H1 (cell line): Measurements from ENCODE around the gene RGS6. TPM values are rescaled to one million over a fixed set of nuclear protein-coding genes. Genes with fewer than 3 reads are reported as not detected.

Experiments
- CTCF ChIA-PET: fragments of 300-600 bp; sonication (Branson Sonifier 250); formaldehyde crosslinking; loops from one replicate; lab custom pipeline; 2021; ENCODE audit not compliant: partially characterized antibody; lab: Charles Lee
- POLR2A ChIA-PET: fragments of 300-600 bp; sonication (Branson Sonifier 250); formaldehyde crosslinking; loops from one replicate; lab custom pipeline; 2021; ENCODE audit warnings: inconsistent platforms; ENCODE audit not compliant: partially characterized antibody; lab: Charles Lee
- DNase-seq, 2 experiments: peaks; one replicate each; pipeline versions ENCODE4 v3.0.0 to v3.0.0-alpha.2; 2010 to 2022; ENCODE audit warnings: low spot score in 2 of 2, low read depth in 1 of 2, mixed read lengths in 1 of 2
- FAIRE-seq: peaks from 2 replicates; lab custom pipeline; 2011; peaks lifted over from hg19 to GRCh38; lab: Jason Lieb, UNC
- H2AFZ ChIP-seq: 2 replicates; pipeline ENCODE4 v1.8.1; 2012; ENCODE audit warnings: low read length, inconsistent platforms
- H2AK5ac ChIP-seq: 2 replicates; pipeline ENCODE4 v1.6.1; 2013; ENCODE audit warnings: low read depth, low read length
- H2BK120ac ChIP-seq: replicated peaks from 2 replicates; pipeline ENCODE3; 2013; ENCODE audit warnings: low read depth, low read length, inconsistent platforms
- H2BK12ac ChIP-seq: 2 replicates; pipeline ENCODE4 v1.6.1; 2013; ENCODE audit warnings: low read depth, low read length
- H2BK15ac ChIP-seq: 2 replicates; pipeline ENCODE4 v1.6.1; 2013; ENCODE audit warnings: low read length
- H2BK20ac ChIP-seq: 2 replicates; pipeline ENCODE4 v1.6.1; 2013; ENCODE audit warnings: low read length
- H2BK5ac ChIP-seq: 2 replicates; pipeline ENCODE4 v1.6.1; 2013; ENCODE audit warnings: low read depth, low read length
- H3K14ac ChIP-seq: 2 replicates; pipeline ENCODE4 v1.6.1; 2013; ENCODE audit warnings: inconsistent platforms; ENCODE audit not compliant: insufficient read length
- H3K18ac ChIP-seq: 2 replicates; pipeline ENCODE4 v1.6.1; 2013; ENCODE audit warnings: low read length; ENCODE audit errors: extremely low read depth
- H3K23ac ChIP-seq: 2 replicates; pipeline ENCODE4 v1.6.1; 2013; ENCODE audit warnings: inconsistent platforms; ENCODE audit not compliant: insufficient read length
- H3K23me2 ChIP-seq: 2 replicates; pipeline ENCODE4 v1.6.1; 2013; ENCODE audit warnings: low read depth, low read length
- H3K27ac ChIP-seq: 2 replicates; pipeline ENCODE4 v1.6.1; 2011; ENCODE audit warnings: low read depth, low read length, inconsistent platforms
- H3K27me3 ChIP-seq, 4 experiments: replicated peaks in 1 of 4; 1 replicate in 1 of 4; 2 replicates in 3 of 4; pipeline versions ENCODE4 v1.6.1 to v1.8.1; 2011 to 2013; ENCODE audit warnings: low read length in 3 of 4, mild to moderate bottlenecking in 3 of 4, inconsistent platforms in 2 of 4, mixed read lengths in 2 of 4, moderate library complexity in 1 of 4; ENCODE audit not compliant: control insufficient read depth in 3 of 4, insufficient read depth in 3 of 4; ENCODE audit errors: extremely low read depth in 1 of 4
- H3K36me3 ChIP-seq, 4 experiments: 2 replicates each; pipeline versions ENCODE4 v1.6.1 to v1.8.1; 2011 to 2013; ENCODE audit warnings: mild to moderate bottlenecking in 4 of 4, low read length in 3 of 4, moderate library complexity in 2 of 4, control low read depth in 1 of 4, inconsistent platforms in 1 of 4; ENCODE audit not compliant: insufficient read depth in 4 of 4, control insufficient read depth in 2 of 4
- H3K4ac ChIP-seq: replicated peaks from 2 replicates; pipeline ENCODE3; 2013; ENCODE audit warnings: low read length, low read depth, mixed read lengths, inconsistent platforms; ENCODE audit not compliant: insufficient read length
- H3K4me1 ChIP-seq, 4 experiments: replicated peaks in 1 of 4; 1 replicate in 1 of 4; 2 replicates in 3 of 4; pipeline versions ENCODE4 v1.6.1 to v1.8.1; 2011 to 2013; ENCODE audit warnings: low read length in 3 of 4, inconsistent platforms in 2 of 4, mixed read lengths in 1 of 4; ENCODE audit not compliant: insufficient read depth in 4 of 4, control insufficient read depth in 3 of 4
- H3K4me2 ChIP-seq, 2 experiments: 2 replicates each; pipeline versions ENCODE4 v1.6.1 to v1.8.1; 2011 to 2013; ENCODE audit warnings: low read depth in 2 of 2, low read length in 2 of 2, control low read depth in 1 of 2, inconsistent platforms in 1 of 2, mild to moderate bottlenecking in 1 of 2; ENCODE audit not compliant: insufficient read depth in 1 of 2
- H3K4me3 ChIP-seq, 4 experiments: fragments of 200-600, 300-600 bp in 1 of 4; sonication (generic), shearing (Covaris generic), sonication (Bioruptor Twin) in 1 of 4; 2 replicates each; pipeline versions ENCODE4 v1.5.1 to v1.8.1; 2011 to 2016; ENCODE audit warnings: low read length in 4 of 4, low read depth in 3 of 4, control low read depth in 2 of 4, inconsistent platforms in 2 of 4, mild to moderate bottlenecking in 2 of 4, mixed read lengths in 1 of 4, moderate library complexity in 1 of 4; ENCODE audit not compliant: insufficient read depth in 2 of 4; ENCODE audit errors: extremely low read depth in 1 of 4
- H3K56ac ChIP-seq: replicated peaks from 2 replicates; pipeline ENCODE3; 2013; ENCODE audit warnings: low read depth, mild to moderate bottlenecking, mixed read lengths, low read length, inconsistent platforms; ENCODE audit not compliant: insufficient read length
- H3K79me1 ChIP-seq: 2 replicates; pipeline ENCODE4 v1.6.1; 2013; ENCODE audit warnings: low read depth, low read length, control low read depth
- H3K79me2 ChIP-seq, 2 experiments: 2 replicates each; pipeline versions ENCODE4 v1.6.1 to v1.8.1; 2012 to 2013; ENCODE audit warnings: low read length in 2 of 2, mild to moderate bottlenecking in 2 of 2, inconsistent platforms in 1 of 2; ENCODE audit not compliant: insufficient read depth in 2 of 2, control insufficient read depth in 1 of 2
- H3K9ac ChIP-seq, 4 experiments: replicated peaks in 1 of 4; 1 replicate in 1 of 4; 2 replicates in 3 of 4; pipeline versions ENCODE4 v1.6.1 to v1.8.1; 2011 to 2013; ENCODE audit warnings: low read depth in 3 of 4, low read length in 3 of 4, control low read depth in 2 of 4, mild to moderate bottlenecking in 2 of 4, moderate library complexity in 2 of 4, inconsistent platforms in 1 of 4; ENCODE audit errors: extremely low read depth in 1 of 4
- H3K9me3 ChIP-seq, 2 experiments: 2 replicates each; pipeline versions ENCODE4 v1.6.1 to v1.8.1; 2012 to 2013; ENCODE audit warnings: mild to moderate bottlenecking in 2 of 2, moderate library complexity in 2 of 2, control low read depth in 1 of 2, inconsistent platforms in 1 of 2, low read depth in 1 of 2, low read length in 1 of 2, mixed read lengths in 1 of 2; ENCODE audit not compliant: insufficient read depth in 2 of 2
- H4K20me1 ChIP-seq, 2 experiments: replicated peaks in 1 of 2; 2 replicates each; pipeline versions ENCODE3 to v1.8.1; 2011 to 2013; ENCODE audit warnings: inconsistent platforms in 2 of 2, low read length in 2 of 2, mild to moderate bottlenecking in 1 of 2; ENCODE audit not compliant: insufficient read depth in 2 of 2, control insufficient read depth in 1 of 2
- H4K5ac ChIP-seq: 2 replicates; pipeline ENCODE4 v1.6.1; 2013; ENCODE audit warnings: low read length, low read depth, mixed read lengths, inconsistent platforms; ENCODE audit not compliant: insufficient read length
- H4K8ac ChIP-seq: 2 replicates; pipeline ENCODE4 v1.8.0; 2013; ENCODE audit warnings: mild to moderate bottlenecking, moderate library complexity, low read length, inconsistent platforms; ENCODE audit not compliant: insufficient read depth; ENCODE audit errors: extremely low read depth
- H4K91ac ChIP-seq: replicated peaks from 2 replicates; pipeline ENCODE3; 2013; ENCODE audit warnings: low read length, mixed read lengths, inconsistent platforms; ENCODE audit not compliant: insufficient read length
- CEBPB ChIP-seq: IDR thresholded peaks from 2 replicates; pipeline ENCODE4 v1.6.1; 2012; ENCODE audit warnings: low read depth, low read length
- EZH2 ChIP-seq: fragments of 200-600 bp; sonication (generic); IDR thresholded peaks from 2 replicates; pipeline ENCODE4 v1.7.1; 2012; ENCODE audit warnings: low read depth, mild to moderate bottlenecking, moderate library complexity, low read length, inconsistent platforms; ENCODE audit not compliant: severe bottlenecking
- KDM1A ChIP-seq: fragments of 200-600, 300-600 bp; sonication (generic); IDR thresholded peaks from 2 replicates; pipeline ENCODE4 v1.7.1; 2016; ENCODE audit warnings: mild to moderate bottlenecking, low read length, borderline replicate concordance
- NRF1 ChIP-seq: IDR thresholded peaks from 2 replicates; pipeline ENCODE4 v1.6.1; 2011; ENCODE audit warnings: mild to moderate bottlenecking, low read depth, low read length, improper control_type of control experiment
- POLR2A ChIP-seq, 2 experiments: IDR thresholded peaks; 1 replicate in 1 of 2; 2 replicates in 1 of 2; pipeline ENCODE4 v1.6.1; 2011; ENCODE audit warnings: low read depth in 2 of 2, low read length in 2 of 2, mild to moderate bottlenecking in 2 of 2; ENCODE audit errors: control extremely low read depth in 1 of 2
- POLR2AphosphoS5 ChIP-seq: IDR thresholded peaks from 2 replicates; pipeline ENCODE4 v1.6.1; 2011; ENCODE audit warnings: low read depth, low read length
- SAP30 ChIP-seq: fragments of 300-600 bp; sonication (generic); IDR thresholded peaks from 2 replicates; pipeline ENCODE4 v1.7.1; 2012; ENCODE audit warnings: low read length, moderate library complexity, mild to moderate bottlenecking, inconsistent platforms; ENCODE audit not compliant: insufficient read depth, insufficient replicate concordance
- SP2 ChIP-seq: IDR thresholded peaks from 2 replicates; pipeline ENCODE4 v1.6.1; 2012; ENCODE audit warnings: mild to moderate bottlenecking, low read length, inconsistent platforms
- SP4 ChIP-seq: IDR thresholded peaks from 2 replicates; pipeline ENCODE4 v1.6.1; 2012; ENCODE audit warnings: low read length, inconsistent platforms
- SUZ12 ChIP-seq: fragments of 200-600 bp; sonication (generic); IDR thresholded peaks from 2 replicates; pipeline ENCODE4 v1.6.1; 2012; ENCODE audit warnings: mild to moderate bottlenecking, inconsistent platforms, low read length, moderate library complexity, mixed read lengths
- WGBS, 2 experiments: shearing (Covaris generic) in 1 of 2; methylation state at CpG; one replicate each; pipeline versions ENCODE4 v1.1.6 to v1.1.7; 2013 to 2015; ENCODE audit warnings: low lambda C conversion rate in 2 of 2, mixed read lengths in 2 of 2, inconsistent platforms in 1 of 2, low coverage in 1 of 2, missing lambda C conversion rate in 1 of 2; ENCODE audit not compliant: insufficient replicate concordance in 2 of 2, insufficient coverage in 1 of 2, insufficient read length in 1 of 2; ENCODE audit errors: extremely low coverage in 1 of 2, missing lambda C conversion rate in 1 of 2; 5-methylcytosine and 5-hydroxymethylcytosine counted together
- polyA plus RNA-seq, 7 experiments: library from polyadenylated mRNA; depleted of rRNA in 3 of 7; stranded (reverse) in 5 of 7; unstranded in 2 of 7; fragments of >200 nt in 5 of 7; fragments of 200-250 nt in 2 of 7; gene quantifications; 1 replicate in 5 of 7; 2 replicates in 1 of 7; 4 replicates in 1 of 7; pipeline versions ENCODE4 v1.2.1 to v1.2.3, GENCODE V29; 2011 to 2013; ENCODE audit warnings: missing spikeins in 2 of 7, mixed read lengths in 2 of 7
- total RNA-seq: library from RNA; stranded (reverse); fragmentation: NEBNext Ultra II Directional; extraction: Animal tissue kit (Norgen Biotek cat#: 25700); gene quantifications from 2 replicates; pipeline ENCODE4 v1.2.1, GENCODE V29; 2021
- TF ChIP-seq, protein P1 (sequence below): IDR thresholded peaks from 2 replicates; pipeline ENCODE4 v1.6.1; 2012; ENCODE audit warnings: inconsistent platforms
- TF ChIP-seq, protein P2 (sequence below): IDR thresholded peaks from 2 replicates; pipeline ENCODE4 v1.6.1; 2012; ENCODE audit warnings: inconsistent platforms

The RGS6 gene
- total and polyA plus RNA-seq, 2 of the 8 experiments (the other 6 are each of a cell fraction or from before 2014, with no cell fraction given) = 0.26 to 1.1 TPM

DNA sequence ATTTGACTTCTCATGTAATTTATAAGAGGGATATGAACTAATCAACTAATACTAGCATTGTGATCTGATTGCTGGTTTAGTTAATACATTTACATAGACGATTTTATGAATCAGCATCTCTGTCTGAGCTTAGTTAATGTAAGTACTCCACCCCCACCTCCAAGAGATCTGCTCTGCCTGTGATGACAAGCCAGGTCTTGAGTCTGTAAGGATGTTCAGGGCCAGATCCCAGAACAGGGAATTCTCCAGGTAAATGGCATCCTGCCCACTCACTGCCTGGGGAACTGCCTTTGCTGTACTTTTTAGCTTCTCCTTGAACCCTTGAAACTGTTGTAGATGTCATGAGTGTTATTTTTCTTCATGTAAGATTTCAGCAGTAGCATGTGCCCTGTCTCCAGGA, 289.8 kb downstream of the RGS6 start:
- Histone ChIP-seq H3K79me2 (no peaks in the 10 kb centered on the region), H2AFZ (no peak overlapping the region), H3K36me3 (no peaks in the 10 kb centered on the region), H3K4ac (no peak overlapping the region), H2AK5ac (no peak overlapping the region), H4K20me1 (no peaks in the 10 kb centered on the region), H3K27ac (no peak overlapping the region), H3K4me2 (no peak overlapping the region), H3K9me3 (peaks cover 6 to 14% of the 10 kb centered on the region in 2 experiments; a peak in 3 of 4 replicates), H3K4me3 (no peak overlapping the region), H2BK5ac (no peak overlapping the region), H3K18ac (no peak overlapping the region), H2BK12ac (no peak overlapping the region), H3K9ac (no peak overlapping the region), H4K5ac (no peak overlapping the region), H3K56ac (no peak overlapping the region), H3K14ac (no peak overlapping the region), H2BK15ac (no peak overlapping the region), H3K23ac (no peak overlapping the region), H3K27me3 (no peaks in the 10 kb centered on the region), H2BK20ac (no peak overlapping the region), H3K23me2 (no peaks in the 10 kb centered on the region), H4K8ac (no peak overlapping the region), H2BK120ac (no peak overlapping the region), H3K4me1 (no peaks in the 10 kb centered on the region), H4K91ac (no peak overlapping the region), H3K79me1 (no peaks in the 10 kb centered on the region)
- WGBS, 2 experiments = 100% methylated on average over 1 of the region's 1 CpG; no CpG with 5 or more reads in 1 of the 2 experiments
- DNase-seq (no peak), FAIRE-seq (no peak)
- ChIA-PET CTCF (no interaction called here), POLR2A (no interaction called here)
- TF ChIP-seq POLR2A (IDR thresholded peaks at IDR 0.05; ENCODE audit: control extremely low read depth in 1 of 2, low read depth in 2 of 2, low read length in 2 of 2) (no peak), SP4 (no peak), CEBPB (no peak), EZH2 (no peak), NRF1 (no peak), KDM1A (no peak), SAP30 (no peak), POLR2AphosphoS5 (no peak), SUZ12 (no peak), SP2 (no peak)
- TF ChIP-seq, protein P1, sequence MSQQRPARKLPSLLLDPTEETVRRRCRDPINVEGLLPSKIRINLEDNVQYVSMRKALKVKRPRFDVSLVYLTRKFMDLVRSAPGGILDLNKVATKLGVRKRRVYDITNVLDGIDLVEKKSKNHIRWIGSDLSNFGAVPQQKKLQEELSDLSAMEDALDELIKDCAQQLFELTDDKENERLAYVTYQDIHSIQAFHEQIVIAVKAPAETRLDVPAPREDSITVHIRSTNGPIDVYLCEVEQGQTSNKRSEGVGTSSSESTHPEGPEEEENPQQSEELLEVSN = no peak
- TF ChIP-seq, protein P2, sequence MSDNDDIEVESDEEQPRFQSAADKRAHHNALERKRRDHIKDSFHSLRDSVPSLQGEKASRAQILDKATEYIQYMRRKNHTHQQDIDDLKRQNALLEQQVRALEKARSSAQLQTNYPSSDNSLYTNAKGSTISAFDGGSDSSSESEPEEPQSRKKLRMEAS = no peak
